Activated CD4-positive, alpha-beta T cell treated with anti-CD3 and anti-CD28 coated beads, Interleukin-2, amount 50 U/mL, for 16 hours (primary cell): ENCODE data around the gene PPP3CA.

Experiments used
- DNase-seq: peaks from one replicate; pipeline ENCODE4 v3.0.0-alpha.2; 2020

Gene PPP3CA

GRCh38 chr4:101081695-101082369 lies 265.5 kb downstream of the PPP3CA start:
- DNase-seq = no peak

GRCh38 chr4:101081166-101081565 lies 266.2 kb downstream of the PPP3CA start:
- no peak for DNase-seq

GRCh38 chr4:101078950-101079349 lies 268.4 kb downstream of the PPP3CA start:
- DNase-seq = no peak

GRCh38 chr4:101076032-101076431 lies 271.3 kb downstream of the PPP3CA start:
- no peak for DNase-seq

GRCh38 chr4:101075536-101075935 lies 271.8 kb downstream of the PPP3CA start:
- DNase-seq = no peak

GRCh38 chr4:101074326-101074725 lies 273.0 kb downstream of the PPP3CA start:
- no peak for DNase-seq

- DNase-seq = no peak
Measured at GRCh38 chr4:101071241-101071640, 276.1 kb downstream of the PPP3CA start.

DNA sequence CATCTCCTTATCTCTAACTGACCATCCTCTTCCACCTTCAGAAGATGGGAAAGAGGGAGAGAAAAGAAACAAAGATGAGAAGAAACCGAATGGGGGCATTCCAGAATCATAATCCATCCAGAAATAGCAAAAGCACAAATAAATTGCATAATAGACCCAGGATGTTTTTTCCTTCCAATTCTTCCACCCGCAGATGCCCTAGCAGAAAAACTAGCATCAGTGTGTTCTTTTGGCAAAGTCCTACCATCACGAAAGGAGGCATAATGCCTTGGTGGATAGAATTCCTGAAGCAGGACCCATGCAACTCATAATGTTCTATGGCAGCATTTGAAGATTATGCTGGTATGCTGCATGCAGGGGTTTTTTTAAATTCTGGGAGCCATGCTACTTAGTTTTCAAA lies 279.2 kb downstream of the PPP3CA start:
- DNase-seq = no peak

DNA sequence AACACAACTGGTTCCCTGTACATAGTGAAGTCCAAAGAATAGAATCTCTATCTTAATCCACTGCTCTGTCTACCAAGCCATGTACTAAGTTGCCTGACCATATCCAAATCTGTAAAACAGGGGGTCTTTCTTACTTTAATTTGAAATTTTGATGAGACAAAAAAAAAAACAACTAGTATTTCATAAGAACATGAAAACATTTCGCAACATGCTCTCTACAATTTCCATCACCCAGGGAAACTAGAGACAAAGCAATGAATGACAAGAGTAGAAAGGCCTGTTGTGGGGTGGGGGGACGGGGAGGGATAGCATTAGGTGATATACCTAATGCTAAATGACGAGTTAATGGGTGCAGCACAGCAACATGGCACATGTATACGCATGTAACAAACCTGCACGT lies 279.9 kb downstream of the PPP3CA start:
- DNase-seq = no peak

GRCh38 chr4:101066626-101067170 lies 280.6 kb downstream of the PPP3CA start:
- no peak for DNase-seq

GRCh38 chr4:101065935-101066485 lies 281.3 kb downstream of the PPP3CA start:
- no peak for DNase-seq

GRCh38 chr4:101065346-101065745 lies 282.0 kb downstream of the PPP3CA start:
- no peak for DNase-seq

DNA sequence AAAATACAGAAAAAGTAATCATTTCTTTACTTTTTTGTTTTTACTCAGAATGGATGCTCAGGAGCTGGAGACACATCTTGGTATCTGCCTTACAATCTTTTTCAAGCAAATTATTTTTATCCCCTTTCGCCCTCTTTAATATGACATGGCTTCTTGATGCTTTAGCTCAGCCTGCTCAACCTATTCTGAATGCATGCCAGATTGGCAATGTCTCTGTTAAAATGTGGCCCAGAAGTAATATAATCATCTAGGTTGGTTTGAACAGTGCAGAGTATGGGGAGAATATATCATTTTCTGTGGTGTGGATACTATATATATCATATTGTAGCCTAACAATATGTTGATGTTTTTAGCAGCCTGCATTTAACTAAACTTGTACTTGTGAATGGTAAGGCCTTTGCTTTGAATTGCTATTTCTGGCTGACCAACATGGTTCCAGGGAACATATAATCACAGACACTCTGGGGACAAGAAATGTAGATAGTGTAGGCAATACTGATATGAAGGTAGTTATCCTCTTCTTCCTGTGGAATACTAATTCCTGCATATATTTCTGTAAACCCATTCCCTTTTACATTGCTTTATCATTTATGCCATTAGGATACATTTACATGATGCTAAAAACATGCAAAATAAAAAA lies 282.7 kb downstream of the PPP3CA start:
- DNase-seq = no peak

DNA sequence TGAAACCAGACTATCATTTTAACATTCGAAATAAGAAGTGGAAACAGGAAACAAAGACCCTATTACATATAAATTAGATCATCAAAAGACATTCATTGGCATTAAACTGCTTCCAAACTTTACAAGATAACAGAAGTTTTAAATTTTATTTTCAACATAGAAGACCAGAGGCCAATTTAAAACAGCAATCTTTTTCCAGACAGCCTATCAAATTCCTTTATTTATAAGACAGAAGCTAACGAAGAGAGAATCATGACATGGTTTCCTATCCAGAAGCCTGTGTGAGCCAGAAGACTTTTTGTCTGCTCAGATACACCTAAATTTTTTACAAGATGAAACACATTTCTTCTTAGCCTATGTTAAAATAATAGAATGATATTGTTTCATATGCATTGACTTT lies 291.9 kb downstream of the PPP3CA start:
- no peak for DNase-seq

DNA sequence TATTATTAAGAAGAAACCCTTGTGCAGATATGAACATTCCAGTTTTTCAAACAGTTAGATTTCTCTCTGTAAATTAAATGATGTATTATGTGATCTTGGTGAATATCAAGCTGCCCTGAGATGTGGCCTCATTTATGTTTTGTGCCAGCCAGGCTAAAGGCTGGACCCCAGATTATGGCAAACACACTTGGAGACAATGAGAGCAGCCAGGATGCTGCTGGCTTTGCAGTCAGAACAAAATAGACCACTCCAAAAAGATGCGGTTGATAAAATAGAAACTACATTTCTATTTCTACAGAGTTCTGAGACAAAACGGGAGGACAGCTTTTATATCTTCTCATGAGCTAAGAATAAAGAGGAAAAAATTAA lies 296.5 kb downstream of the PPP3CA start:
- DNase-seq = no peak

GRCh38 chr4:101050088-101050836 lies 297.1 kb downstream of the PPP3CA start:
- peak; percentile 55 for DNase-seq

DNA sequence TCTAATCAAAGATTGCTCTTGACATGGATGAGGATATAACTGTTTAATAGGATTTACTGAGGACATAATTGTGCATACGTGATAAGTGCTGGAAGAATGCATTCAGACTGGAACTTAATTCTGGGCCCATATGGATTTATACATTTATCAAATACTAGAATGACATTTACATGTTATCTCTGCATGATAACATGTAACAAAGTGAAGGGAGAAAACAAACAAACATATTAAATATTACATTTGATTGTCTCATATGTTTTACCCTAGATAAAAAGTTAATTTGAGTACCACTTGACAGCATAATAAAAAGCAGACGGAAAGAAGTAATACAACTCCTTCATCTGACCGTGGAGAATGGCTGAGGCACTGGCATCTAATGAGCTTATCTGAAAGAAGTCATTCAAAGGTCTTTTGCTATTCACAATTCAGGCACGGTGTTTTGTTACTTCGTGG lies 297.8 kb downstream of the PPP3CA start:
- DNase-seq = no peak

- no peak for DNase-seq
Measured at GRCh38 chr4:101044766-101045165, 302.6 kb downstream of the PPP3CA start.

DNA sequence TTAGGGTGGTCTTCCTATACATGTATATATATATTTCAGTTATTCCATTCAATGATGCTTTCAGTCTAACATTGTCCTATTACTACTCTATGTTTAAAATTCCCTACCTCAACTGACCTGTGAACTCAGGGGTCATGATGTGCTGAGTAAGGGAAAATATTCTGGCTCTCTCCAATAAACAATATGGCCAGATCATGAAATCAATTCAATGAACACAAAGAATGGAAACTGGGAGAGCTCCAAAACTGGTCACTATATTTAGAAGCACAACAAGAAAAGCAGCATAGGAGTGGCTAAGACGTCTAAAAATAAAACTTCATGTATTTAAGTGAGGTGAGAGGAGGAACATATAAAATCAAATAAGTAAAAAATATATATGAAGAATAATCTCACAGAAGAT lies 304.5 kb downstream of the PPP3CA start:
- no peak for DNase-seq

GRCh38 chr4:101040776-101041175 lies 306.6 kb downstream of the PPP3CA start:
- no peak for DNase-seq

DNA sequence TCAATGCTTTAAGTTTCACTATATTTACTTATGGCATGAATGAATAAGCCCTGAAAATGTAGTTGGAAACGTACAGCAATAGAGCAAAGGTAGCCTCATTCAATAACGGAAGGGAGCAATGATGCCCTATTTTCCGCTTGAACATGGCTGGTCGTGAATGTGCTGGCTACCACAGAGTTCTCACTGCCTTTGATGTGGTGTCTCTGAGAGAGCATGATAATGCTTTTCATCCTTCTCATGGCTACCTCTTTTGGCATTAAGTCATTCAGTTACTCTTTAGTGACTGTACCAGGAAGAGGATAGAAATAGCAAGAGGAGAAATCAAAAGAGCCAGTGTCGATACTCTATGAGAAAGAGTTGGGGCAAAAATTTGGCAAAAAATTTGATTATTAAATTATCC lies 308.0 kb downstream of the PPP3CA start:
- DNase-seq = peak; percentile 79

DNA sequence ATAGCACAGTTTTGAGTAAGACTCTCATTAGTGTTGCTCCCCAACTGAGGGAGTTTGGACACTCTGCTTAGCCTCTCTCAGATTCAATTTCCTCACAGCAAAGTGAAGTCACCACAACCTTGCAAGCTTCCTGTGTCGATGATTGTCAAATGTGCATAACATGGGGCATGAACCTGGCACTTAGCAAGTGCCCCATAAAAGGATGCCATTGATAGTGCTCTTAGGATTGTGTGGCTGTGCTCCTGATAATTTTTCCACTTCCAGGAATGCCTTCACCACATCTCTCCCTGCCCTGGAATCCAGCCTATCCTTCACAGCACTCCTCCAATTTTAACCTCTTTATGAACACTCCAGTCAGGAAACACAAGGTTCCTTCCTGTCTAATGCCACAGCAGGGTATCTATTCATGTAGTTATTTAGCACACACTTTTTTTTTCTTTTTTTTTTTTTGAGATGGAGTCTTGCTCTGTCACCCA lies 309.4 kb downstream of the PPP3CA start:
- DNase-seq = peak; percentile 80

- no peak for DNase-seq
Measured at GRCh38 chr4:101037249-101037648, 310.1 kb downstream of the PPP3CA start.
